GM21723 (cell line): ENCODE results near the gene ARHGAP30.
"Not testable (repeated sequence)": the region's sequence is repeated elsewhere in the genome, so short reads cannot be mapped to it uniquely, and the experiment has no call there.

ENCODE experiments used
- ATAC-seq: cut with Tn5 transposase; IDR thresholded peaks from one replicate; pipeline ENCODE4 v1.9.1; 2021; ENCODE audit warnings: mild to moderate bottlenecking, moderate library complexity; ENCODE audit not compliant: unreplicated experiment

Gene ARHGAP30

DNA sequence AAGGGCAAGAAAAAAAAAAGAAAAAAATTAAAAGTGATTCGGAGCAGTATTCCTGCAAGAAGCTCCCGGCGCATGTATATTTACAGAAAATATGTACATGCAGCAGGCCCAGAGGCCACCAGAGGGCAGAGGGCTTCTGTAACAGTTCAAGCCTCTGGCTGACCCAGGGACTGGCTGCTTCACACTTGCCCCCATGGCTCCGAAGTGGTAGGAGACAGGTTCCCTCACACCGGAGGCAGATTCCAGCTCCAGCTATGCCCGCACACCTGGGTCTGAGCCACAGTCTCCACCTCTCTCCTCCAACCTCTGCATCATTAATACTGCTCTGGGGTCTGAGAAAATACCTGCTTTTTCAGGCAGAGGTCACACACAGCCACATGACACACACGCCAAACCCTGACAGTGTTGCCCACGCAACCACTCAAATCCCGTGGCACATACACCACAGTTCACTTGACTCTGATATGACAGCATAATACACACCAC, 2.2 kb upstream of the ARHGAP30 start:
- no peak for ATAC-seq

DNA sequence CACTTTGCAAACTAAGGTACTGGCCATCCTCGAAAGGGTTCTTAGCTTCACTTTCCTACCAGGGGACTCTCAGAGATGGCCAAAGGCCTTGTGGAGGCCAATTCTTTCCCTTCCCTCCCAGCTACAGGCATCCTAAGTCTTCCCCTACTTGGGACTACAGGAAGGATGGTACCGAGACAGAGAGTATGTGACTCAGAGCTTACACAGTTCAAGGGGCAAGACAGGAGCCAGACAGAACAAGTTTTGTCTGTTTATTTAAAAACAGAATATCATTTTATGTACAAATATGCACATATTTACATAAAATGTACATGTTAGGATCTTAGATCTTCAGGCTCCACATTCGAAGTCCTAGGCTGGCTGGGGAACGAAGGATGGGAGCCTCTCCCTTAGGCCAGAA, 1.1 kb upstream of the ARHGAP30 start:
- ATAC-seq, result no peak

DNA sequence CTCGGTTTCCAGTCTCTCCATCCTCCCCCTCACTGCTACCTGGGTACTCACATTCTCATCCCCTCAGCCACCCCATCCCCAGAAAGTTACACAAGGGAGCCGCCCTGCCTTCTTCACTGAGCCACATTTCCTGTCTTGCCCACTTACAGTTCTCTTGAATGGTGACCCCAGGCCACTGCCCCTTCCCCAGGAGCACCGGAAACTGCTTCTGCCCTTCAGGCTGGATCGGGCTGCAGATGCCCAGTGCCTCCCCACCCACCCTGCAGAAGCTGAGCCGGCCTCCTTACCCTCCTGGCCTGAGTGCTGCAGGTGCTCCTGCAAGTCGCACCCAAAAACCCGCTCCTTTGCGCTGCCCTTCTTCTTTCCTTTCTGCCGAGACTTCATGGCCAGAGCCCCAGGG, 450 bp downstream of the ARHGAP30 start:
- peak; percentile 11 for ATAC-seq

DNA sequence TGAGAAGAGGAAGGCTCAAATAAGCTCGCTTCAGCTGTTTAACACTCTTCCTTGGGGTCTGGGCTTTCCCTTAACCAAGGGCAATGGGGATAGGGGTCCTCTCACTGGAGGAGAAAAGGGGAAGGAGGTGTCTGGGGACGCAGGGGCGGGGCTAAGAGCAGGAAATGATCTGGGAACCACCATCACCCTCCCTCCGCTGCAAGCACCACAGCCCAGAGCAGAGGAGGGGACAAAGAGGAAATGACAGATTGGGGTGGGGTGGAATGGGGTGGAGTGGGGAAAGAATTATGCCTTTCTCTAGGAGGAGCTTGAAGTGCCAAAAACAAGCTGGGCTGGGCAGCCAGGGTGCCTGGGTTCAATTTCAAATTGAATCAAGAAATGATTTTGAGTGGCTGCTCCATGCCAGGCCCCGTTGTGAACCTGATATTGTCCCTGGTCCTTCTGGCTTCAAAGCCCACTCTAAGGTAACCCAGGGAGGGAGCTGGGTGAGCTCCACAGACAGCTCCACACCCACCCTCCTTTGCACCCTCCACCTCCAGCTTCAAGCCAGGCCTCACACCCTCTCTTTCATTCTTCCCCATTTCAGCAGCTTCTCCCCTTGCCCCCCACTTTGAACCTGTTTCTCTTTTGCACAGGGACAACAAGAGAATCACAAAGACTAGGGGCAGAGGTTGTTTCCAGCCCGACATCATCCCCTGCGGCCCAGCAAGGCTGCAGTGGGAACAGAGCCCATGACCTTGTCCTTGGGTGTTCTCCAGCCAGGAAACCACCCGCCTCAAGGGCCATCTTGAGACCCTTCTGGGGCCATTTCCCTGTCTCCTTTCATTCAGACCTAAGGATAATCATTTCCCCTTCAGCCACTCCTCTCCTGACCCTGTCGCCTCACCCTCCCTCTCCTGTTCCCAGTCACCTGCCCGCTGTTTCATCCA, 1.1 kb downstream of the ARHGAP30 start:
- peak; percentile 57 for ATAC-seq

DNA sequence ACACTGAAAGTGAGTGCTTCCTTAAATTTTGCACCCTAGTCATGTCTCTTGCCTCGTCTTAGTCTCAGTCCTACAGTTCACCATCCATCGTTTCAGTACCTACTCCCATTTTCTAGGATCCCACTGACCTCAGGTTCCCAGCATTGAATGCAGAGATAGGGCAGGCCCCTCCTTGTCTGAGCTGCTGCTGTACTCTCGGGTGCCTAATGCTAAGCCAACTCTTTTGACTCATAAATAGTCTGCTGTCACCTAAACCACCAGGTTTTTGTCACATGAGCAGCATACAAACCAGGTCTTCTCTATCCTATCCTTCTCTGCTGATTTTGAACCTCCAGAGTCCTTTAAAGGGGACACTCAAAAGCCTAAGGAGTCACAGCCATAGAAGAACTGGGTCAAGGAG, 3.0 kb downstream of the ARHGAP30 start:
- no peak for ATAC-seq

DNA sequence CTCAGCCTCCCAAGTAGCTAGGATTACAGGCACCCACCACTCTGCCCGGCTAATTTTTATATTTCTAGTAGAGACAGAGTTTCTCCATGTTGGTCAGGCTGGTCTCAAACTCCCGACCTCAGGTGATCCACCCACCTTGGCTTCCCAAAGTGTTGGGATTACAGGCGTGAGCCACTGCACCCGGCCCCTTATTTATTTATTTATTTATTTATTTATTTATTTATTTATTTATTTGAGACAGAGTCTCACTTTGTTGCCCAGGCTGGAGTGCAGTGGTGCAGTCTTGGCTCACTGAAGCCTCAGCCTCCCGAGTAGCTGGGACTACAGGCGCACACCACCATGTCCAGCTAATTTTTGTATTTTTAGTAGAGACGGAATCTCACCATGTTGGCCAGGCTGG, 4.0 kb downstream of the ARHGAP30 start:
- ATAC-seq, result not testable (repeated sequence)

DNA sequence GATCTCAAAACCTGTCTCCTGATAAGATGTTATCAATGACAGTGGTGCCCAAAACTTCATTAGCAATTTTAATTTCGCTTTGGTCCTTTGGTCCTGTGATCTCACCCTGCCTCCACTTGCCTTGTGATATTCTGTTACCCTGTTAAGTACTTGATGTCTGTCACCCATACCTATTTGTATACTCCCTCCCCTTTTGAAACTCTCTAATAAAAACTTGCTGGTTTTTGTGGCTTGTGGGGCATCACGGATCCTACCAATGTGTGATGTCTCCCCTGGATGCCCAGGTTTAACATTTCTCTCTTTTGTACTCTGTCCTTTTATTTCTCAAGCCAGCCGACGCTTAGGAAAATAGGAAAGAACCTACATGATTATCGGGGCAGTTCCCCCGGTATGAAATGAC, 5.8 kb downstream of the ARHGAP30 start:
- not testable (repeated sequence) for ATAC-seq

DNA sequence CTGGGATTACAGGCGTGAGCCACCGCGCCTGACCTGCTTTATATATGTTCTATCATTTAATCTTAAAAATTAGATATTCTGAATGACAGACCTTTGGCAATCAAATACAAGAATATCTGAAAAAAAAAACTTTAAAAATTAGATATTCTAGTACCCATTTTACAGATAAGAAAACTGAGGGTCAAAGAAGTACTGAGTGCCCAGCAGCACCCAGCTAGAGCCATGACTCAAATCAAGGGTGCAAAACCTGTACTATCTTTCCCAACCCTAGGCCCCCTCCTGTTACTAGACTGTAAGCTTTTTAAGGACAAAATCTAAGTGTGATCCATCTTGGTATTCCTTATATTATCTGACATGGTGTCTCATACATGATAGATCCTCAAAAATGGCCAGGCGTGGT, 8.3 kb downstream of the ARHGAP30 start:
- no peak for ATAC-seq

DNA sequence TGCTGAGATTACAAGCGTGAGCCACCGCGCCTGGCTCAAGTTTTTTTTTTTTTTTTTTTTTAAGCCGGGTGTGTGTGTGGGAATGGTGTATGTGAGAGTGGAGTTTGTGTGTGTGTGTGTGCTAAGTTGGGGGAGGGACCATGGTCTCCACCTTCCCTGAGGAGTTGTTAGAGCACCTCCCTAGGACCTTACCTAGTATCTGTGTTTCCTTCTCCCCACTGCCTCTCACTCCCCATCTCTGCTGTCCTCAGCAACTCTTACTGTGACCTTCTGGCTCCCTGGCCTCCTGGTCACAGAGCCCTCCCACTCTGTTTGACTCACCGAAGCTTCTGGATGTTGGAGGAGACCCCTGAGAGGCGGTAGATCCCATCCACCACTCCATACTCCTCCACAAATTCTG, 10.4 kb downstream of the ARHGAP30 start:
- ATAC-seq, result no peak

DNA sequence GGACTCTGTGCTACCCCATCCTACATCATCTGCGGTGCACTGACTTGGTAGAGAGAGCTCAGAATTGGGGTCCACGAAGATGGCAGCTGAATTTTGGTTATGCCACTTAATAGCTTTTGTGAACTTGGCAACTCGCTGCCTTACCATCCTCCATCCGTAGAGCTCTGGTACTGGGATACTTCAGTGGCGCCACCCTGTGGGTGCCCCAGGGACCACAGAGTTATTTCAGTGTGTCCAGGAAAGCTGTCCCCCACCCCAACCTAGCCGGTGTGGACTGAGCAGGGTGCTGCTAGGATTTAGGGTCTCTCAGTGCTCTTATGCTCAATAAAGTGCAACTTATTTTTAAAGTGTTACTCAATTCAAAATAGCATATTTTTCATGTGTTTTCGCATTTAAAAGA, 14.9 kb downstream of the ARHGAP30 start:
- ATAC-seq, result no peak

DNA sequence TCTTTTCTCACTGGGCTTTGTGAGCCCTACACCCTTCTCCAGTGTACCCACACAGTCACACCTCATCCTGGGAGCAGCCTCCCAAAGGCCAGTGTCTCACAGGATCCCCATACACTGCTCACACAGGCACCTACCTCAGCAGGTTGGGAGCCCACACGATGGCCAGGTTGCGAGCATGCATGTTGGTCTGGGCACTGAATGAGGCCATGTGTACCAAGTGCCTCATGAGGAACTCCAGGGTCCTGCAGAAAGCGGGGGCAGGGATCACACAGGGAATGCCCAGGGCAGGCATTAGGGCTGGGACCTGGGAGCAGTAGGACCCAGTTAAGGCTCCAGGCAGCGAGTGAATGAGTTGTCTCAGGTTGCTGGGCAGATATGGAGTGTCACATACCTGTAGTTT, 15.5 kb downstream of the ARHGAP30 start:
- ATAC-seq, result no peak

DNA sequence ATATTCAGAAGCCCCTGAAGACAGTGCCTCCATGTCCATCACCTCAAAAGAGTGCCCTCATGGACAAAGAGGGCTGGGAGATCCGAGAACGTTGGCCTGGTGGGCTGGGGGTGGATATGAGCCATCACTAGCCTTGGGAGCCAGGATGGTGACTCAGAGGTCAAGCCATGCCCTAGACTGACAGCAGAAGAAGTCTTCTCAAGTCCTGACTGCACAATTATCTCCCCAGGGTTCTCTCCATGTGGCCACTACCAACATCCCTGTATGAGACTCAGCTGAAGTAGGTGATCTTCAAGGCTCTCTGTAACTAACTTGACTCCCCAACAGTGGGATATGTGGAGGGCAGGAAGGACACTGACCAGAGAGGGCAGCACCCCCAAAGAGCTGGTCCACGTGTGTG, 16.8 kb downstream of the ARHGAP30 start:
- ATAC-seq, result no peak

DNA sequence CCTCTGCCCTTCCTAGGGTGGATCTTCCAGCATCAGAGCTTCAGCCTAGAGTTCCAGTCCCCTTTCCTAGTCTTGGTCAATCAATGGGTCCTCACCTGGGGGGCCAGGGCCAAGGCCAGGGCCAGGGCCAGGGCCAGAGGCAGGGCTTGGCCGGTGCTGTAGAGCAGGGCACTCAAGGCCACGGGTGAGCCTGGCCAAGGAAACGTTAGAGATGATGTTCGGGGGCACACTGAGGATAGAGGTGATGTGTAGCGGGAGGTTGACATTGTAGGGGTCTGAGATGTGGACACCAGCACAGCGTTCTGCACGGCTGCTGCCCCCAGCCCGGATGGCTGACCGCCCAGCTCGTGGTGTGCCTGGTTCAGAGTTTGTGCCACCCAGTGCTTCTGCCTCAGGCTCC, 18.5 kb downstream of the ARHGAP30 start:
- no peak for ATAC-seq

DNA sequence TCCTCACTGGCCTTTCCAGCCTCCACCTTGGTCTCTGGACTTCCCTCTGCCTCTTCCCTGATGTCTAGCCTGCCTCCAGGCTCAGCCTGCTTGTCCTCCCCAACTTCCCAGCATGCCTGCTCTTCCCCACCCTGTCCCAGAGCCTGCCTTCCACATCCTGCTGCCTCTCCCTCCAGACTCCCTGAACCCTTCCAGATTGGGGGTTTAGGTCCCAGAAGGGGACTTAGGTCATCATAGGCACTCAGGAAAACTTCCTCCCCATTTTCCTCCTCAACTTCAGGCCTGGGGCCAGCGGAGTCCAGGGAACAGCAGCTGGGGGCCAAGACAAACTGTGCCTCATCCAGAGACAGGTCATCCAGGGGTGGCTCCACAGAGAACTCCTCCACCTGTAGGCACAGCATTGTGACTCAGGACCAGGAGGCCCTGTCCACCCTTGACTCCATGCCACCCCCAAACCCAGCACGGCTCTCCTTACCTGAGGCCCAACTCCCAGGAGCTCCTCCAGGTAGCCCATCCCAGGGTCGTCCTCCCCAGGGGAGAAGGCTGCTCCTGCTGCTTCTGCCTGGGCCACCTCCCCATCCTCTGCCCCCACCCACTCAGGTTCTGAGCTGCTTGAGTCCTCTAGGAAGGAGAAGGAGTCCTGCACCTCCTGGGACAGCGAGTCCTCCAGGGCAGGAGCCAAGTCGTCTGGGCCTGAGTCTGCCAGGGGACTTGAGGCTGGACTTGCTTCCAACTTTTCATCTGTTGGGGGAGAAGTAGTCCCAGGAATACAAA, 20.6 kb downstream of the ARHGAP30 start:
- no peak for ATAC-seq

DNA sequence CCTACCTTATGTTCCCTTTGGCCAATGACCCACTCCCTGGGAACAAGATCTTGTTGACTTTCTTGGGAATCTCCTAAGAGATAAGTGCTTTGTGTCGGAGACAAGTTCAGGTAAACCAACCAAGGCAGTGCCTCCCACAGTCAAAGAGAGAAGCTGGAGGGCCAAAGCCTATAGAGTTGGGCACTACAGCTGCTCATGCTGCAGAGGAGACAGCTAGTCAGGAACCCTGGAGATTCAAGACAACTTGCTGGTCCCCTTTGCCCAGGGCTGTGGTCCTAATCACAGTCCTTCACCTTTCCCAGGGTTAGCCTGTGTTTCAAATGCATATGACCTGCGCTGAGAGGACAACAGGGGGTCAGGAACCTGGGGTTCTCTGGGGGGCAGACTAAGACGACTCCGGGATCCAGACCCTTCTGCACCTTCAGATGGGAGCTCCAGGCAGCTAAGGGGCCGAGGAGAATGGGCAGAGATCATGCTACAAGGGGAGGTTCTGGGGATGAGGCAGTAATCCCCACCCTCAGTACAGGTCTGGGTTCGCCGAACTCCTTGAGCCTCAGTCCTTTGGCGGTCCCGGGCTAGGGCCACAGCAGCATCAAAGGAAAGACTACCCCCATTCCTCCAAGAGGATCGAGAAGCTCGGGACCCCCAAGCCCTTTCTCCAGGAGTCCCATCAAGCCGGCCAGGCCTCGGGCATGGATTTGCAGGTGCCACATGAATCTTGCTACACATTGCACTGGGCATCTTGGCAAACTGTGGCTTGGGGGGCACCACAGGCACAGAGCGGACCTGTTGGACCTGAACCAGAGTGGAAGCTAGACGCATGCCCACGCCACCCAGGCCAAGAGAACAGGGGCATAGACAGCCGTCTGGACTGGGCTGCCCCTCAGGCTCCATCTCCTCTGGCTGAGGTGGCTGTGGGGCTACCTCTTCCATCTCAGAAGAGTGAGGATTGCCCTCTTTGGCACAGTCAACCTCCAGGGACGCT, 22.0 kb downstream of the ARHGAP30 start:
- no peak for ATAC-seq

DNA sequence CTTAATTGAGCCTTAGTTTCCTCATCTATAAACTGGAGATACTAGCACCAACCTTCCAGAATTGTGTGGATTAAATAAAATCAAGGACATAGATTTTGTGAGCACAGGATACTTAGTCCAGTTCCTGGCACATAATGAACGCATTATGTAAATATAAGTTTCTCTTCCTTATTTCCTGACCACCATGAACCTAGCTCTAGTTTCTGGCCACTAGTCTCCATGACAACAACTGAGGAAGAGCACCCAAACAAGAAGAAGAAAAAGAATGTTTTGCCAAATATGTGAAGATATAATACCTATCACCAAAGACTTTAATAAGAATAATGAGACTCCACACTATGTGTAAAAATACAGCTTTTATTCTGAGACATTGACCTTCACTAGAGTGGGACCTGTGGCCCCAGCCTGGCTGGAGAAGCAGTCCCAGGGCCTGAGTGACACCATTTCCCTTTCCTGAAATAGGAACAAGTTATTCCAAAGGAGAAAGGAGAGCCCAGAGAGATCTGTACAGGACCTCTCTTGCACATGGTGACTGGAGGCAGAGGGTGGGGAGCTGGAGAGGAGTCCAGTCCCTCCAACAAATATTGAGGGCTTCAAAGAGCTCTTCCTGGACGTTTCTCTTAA, 23.0 kb downstream of the ARHGAP30 start:
- peak; percentile 38 for ATAC-seq

DNA sequence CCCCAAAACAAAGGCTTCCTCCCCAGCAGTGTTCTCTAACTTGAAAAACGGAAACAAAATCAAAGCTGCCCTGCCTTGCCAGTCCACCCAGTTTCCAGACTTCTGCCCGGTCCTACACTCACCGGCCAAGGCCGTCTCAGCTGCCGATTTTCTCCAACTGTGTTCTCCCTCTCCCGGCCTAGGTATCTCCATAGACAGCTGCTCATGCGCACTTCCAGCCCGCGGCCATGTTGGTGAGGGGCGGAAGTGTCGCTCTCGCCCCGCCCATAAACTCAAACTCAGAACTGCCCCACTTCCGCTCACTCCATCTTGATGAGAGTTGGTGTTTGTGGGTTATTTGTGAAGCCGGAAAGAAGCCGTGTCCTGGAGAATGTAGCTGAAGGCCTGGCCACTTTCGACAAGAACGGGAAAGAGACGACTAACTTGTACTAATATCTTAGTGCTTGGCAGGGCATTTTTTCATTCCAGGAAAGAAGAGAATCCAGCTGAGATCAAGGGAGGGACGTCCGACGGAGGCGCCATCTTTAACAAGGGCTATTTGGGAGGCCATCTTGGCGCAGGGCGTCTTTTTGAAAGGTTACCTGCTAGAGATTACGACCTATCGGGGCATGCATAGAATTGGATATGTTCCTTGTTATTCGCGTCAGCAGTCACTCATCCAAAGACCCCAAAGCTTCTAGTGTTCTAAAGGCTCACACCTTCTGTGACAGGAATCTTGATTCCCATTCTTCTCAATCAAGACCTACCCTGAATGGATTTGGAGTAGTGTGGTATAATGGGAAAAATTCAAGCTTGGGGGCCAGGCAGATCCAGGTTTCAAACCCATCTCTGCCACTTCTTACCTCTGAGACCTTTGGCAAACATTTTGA, 23.7 kb downstream of the ARHGAP30 start, which contains the start of gene USF1:
USF1 (minus strand) TSS at position 242 of the 869 bp plus-strand sequence. CDS start 2,702 bp downstream, outside the sequence.
- ATAC-seq, result peak; percentile 62

DNA sequence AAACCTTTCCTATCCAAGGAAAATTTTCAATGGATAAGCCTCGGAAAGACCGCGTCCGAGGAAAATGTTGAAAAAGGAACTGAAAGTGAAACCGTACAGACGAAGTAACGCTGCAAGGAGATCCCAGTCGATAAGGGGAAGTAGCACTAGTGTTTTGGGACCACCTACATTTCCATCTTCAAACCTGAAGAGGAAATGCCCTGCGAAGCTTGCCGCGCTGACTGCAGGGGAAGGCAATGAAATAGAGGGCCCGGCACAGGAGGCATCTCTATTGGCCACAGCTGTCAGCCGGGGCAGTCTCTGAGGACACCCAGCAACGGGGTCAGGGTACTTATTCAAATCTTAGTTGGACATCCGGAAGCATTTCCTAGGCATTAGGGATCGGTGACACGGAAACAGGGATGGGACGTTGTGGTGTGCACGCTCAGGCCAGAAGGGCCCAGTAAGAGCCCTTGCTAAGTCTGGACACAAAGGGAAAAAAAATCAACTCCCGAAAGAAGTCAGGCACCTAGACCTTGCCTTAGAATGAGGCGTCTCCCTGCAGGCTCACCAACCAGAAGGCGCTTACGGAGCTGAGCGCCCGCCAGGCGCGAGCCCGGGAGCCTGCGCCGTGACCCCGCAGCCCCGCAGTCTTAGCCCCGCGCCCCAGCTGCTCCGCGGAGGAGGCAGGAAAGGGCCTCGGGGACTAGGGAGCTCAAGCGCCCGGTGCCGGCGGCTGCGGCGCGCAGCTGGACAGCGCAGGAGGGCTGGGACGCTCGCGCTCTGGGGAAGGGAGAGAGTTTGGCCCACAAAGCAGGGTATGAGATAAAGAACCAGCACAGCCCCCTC, 24.6 kb downstream of the ARHGAP30 start:
- peak; percentile 34 for ATAC-seq
